ENCODE measurements around the gene TREX2. TPM values are rescaled to one million over a fixed set of nuclear protein-coding genes. Genes with fewer than 3 reads are reported as not detected.

TREX2 gene
- total and polyA plus RNA-seq, 2 experiments from 2014 or later = 0.81 to 1.7 TPM

- no peaks in the 10 kb centered on the region; the same call in 2 of the 3 replicates for H3K4me1 Mint-ChIP-seq
- Histone ChIP-seq H3K4me2 (no peak overlapping the region), H2AFZ (no peak overlapping the region)
Measured at GRCh38 chrX:153487590-153488071, 41.8 kb upstream of the TREX2 start.

More at GRCh38 chrX:153487590-153488071, 41.8 kb upstream of the TREX2 start:
- Mint-ChIP-seq H3K36me3 (ENCODE audit: low read depth) (no peaks in the 10 kb centered on the region), H3K9me3 (no peaks in the 10 kb centered on the region), H3K27me3 (ENCODE audit: insufficient read depth, low read depth, poor library complexity) (peaks cover 4% of the 10 kb centered on the region), H3K4me3 (no peak overlapping the region), H3K27ac (no peak overlapping the region)
- Histone ChIP-seq H3K36me3 (ENCODE audit: insufficient read depth) (no peaks in the 10 kb centered on the region), H3F3A (replicated peaks; ENCODE audit: low read depth) (no peaks in the 10 kb centered on the region), H3K4me3 (no peak overlapping the region), H3K79me2 (replicated peaks; ENCODE audit: insufficient read depth) (no peaks in the 10 kb centered on the region), H3K27ac (ENCODE audit: low read depth) (no peak overlapping the region), H3K9me2 (ENCODE audit: insufficient read depth) (no peaks in the 10 kb centered on the region), H3K27me3 (ENCODE audit: insufficient read depth) (no peaks in the 10 kb centered on the region), H4K20me1 (replicated peaks; ENCODE audit: insufficient read depth) (no peaks in the 10 kb centered on the region), H3K4me1 (ENCODE audit: insufficient read depth) (no peaks in the 10 kb centered on the region)
- TF ChIP-seq JUNB (IDR thresholded peaks at IDR 0.05; ENCODE audit: unreplicated experiment) (no peak), EZH2 (IDR thresholded peaks at IDR 0.05; ENCODE audit: low read depth, unreplicated experiment) (no peak), ZNF331 (CRISPR knock-in tag; IDR thresholded peaks at IDR 0.05; ENCODE audit: low read depth) (no peak), EZH2phosphoT487 (IDR thresholded peaks at IDR 0.05; ENCODE audit: unreplicated experiment) (no peak), CREB1 (CRISPR knock-in tag; IDR thresholded peaks at IDR 0.05; ENCODE audit: low read depth) (no peak), ZNF462 (CRISPR knock-in tag; IDR thresholded peaks at IDR 0.05) (no peak), ZNF114 (CRISPR knock-in tag; IDR thresholded peaks at IDR 0.05) (no peak), NANOG (IDR thresholded peaks at IDR 0.05; ENCODE audit: borderline replicate concordance) (no peak), POLR2AphosphoS5 (IDR thresholded peaks at IDR 0.05; ENCODE audit: low read depth) (no peak), CTCF (conservative IDR thresholded peaks at IDR 0.05; ENCODE audit: low read depth in 2 of 2) (no peak), STAT1 (IDR thresholded peaks at IDR 0.05; ENCODE audit: unreplicated experiment) (no peak)
- TF ChIP-seq, protein P1, sequence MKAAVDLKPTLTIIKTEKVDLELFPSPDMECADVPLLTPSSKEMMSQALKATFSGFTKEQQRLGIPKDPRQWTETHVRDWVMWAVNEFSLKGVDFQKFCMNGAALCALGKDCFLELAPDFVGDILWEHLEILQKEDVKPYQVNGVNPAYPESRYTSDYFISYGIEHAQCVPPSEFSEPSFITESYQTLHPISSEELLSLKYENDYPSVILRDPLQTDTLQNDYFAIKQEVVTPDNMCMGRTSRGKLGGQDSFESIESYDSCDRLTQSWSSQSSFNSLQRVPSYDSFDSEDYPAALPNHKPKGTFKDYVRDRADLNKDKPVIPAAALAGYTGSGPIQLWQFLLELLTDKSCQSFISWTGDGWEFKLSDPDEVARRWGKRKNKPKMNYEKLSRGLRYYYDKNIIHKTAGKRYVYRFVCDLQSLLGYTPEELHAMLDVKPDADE (IDR thresholded peaks at IDR 0.05) = no peak
- TF ChIP-seq, protein P2, sequence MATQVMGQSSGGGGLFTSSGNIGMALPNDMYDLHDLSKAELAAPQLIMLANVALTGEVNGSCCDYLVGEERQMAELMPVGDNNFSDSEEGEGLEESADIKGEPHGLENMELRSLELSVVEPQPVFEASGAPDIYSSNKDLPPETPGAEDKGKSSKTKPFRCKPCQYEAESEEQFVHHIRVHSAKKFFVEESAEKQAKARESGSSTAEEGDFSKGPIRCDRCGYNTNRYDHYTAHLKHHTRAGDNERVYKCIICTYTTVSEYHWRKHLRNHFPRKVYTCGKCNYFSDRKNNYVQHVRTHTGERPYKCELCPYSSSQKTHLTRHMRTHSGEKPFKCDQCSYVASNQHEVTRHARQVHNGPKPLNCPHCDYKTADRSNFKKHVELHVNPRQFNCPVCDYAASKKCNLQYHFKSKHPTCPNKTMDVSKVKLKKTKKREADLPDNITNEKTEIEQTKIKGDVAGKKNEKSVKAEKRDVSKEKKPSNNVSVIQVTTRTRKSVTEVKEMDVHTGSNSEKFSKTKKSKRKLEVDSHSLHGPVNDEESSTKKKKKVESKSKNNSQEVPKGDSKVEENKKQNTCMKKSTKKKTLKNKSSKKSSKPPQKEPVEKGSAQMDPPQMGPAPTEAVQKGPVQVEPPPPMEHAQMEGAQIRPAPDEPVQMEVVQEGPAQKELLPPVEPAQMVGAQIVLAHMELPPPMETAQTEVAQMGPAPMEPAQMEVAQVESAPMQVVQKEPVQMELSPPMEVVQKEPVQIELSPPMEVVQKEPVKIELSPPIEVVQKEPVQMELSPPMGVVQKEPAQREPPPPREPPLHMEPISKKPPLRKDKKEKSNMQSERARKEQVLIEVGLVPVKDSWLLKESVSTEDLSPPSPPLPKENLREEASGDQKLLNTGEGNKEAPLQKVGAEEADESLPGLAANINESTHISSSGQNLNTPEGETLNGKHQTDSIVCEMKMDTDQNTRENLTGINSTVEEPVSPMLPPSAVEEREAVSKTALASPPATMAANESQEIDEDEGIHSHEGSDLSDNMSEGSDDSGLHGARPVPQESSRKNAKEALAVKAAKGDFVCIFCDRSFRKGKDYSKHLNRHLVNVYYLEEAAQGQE (IDR thresholded peaks at IDR 0.05; ENCODE audit: unreplicated experiment) = no peak
- DNase-seq (ENCODE audit: low spot score) (no peak), ATAC-seq (no peak)

All from GM23338 (cell line).